OCI-LY1 (cell line): Measurements from ENCODE around the gene TMPRSS11A.
A peak's percentile ranks its signal among the peaks of the same experiment; 100 is the strongest.

Experiments
- H2AFZ ChIP-seq: fragments of 200-600 bp; sonication (generic), shearing (Covaris generic); 2 replicates; pipeline ENCODE4 v1.6.0; 2014; ENCODE audit warnings: antibody characterized with exemption, mild to moderate bottlenecking, low read length
- H3F3A ChIP-seq: fragments of 200-600 bp; sonication (generic), shearing (Covaris generic); 2 replicates; pipeline ENCODE4 v1.6.0; 2014; ENCODE audit warnings: mild to moderate bottlenecking, antibody characterized with exemption, low read length, moderate library complexity; ENCODE audit not compliant: insufficient read depth
- H3K27ac ChIP-seq: fragments of 200-600 bp; sonication (generic); 2 replicates; pipeline ENCODE4 v1.5.1; 2014; ENCODE audit warnings: low read length, mixed run types, mild to moderate bottlenecking, low read depth; ENCODE audit not compliant: poor library complexity, severe bottlenecking
- H3K27me3 ChIP-seq: fragments of 200-600 bp; sonication (generic); 2 replicates; pipeline ENCODE4 v1.6.0; 2014; ENCODE audit warnings: antibody characterized with exemption, mild to moderate bottlenecking, low read length, moderate library complexity; ENCODE audit not compliant: insufficient read depth
- H3K36me3 ChIP-seq: fragments of 200-600 bp; sonication (generic); 2 replicates; pipeline ENCODE4 v1.6.1; 2014; ENCODE audit warnings: mild to moderate bottlenecking, antibody characterized with exemption, low read length, moderate library complexity, mixed read lengths; ENCODE audit not compliant: insufficient read depth
- H3K4me1 ChIP-seq: fragments of 200-600 bp; sonication (generic); 2 replicates; pipeline ENCODE4 v1.5.1; 2014; ENCODE audit warnings: mild to moderate bottlenecking, low read length, moderate library complexity; ENCODE audit not compliant: insufficient read depth, severe bottlenecking
- H3K4me2 ChIP-seq: fragments of 200-600 bp; sonication (generic), shearing (Covaris generic); 2 replicates; pipeline ENCODE4 v1.6.1; 2014; ENCODE audit warnings: low read length
- H3K4me3 ChIP-seq: fragments of 200-600 bp; sonication (generic); 2 replicates; pipeline ENCODE4 v1.5.1; 2014; ENCODE audit warnings: low read length, low read depth, mild to moderate bottlenecking, mixed read lengths; ENCODE audit not compliant: poor library complexity, severe bottlenecking
- H3K79me2 ChIP-seq: fragments of 200-600 bp; shearing (Covaris generic); 2 replicates; pipeline ENCODE4 v1.6.1; 2016; ENCODE audit warnings: mixed run types, low read length, mixed read lengths; ENCODE audit not compliant: insufficient read depth
- H3K9ac ChIP-seq: fragments of 200-600 bp; sonication (generic), shearing (Covaris generic); 2 replicates; pipeline ENCODE4 v1.6.1; 2014; ENCODE audit warnings: mild to moderate bottlenecking, low read length, mixed read lengths
- H3K9me2 ChIP-seq: fragments of 200-600 bp; sonication (generic), shearing (Covaris generic); 2 replicates; pipeline ENCODE4 v1.6.1; 2014; ENCODE audit warnings: low read depth, mild to moderate bottlenecking, low read length, mixed read lengths
- H3K9me3 ChIP-seq: fragments of 200-600 bp; shearing (Covaris generic); 2 replicates; pipeline ENCODE4 v1.6.1; 2014; ENCODE audit warnings: low read length, mixed read lengths
- H4K20me1 ChIP-seq: fragments of 200-600 bp; sonication (generic), shearing (Covaris generic); 2 replicates; pipeline ENCODE4 v1.6.0; 2016; ENCODE audit warnings: mild to moderate bottlenecking, low read length; ENCODE audit not compliant: insufficient read depth
- EZH2 ChIP-seq: fragments of 200-600 bp; sonication (generic), shearing (Covaris generic); IDR thresholded peaks from 2 replicates; pipeline ENCODE4 v1.8.0; 2017; ENCODE audit warnings: borderline replicate concordance, mixed run types, mild to moderate bottlenecking, antibody characterized with exemption, low read length, moderate library complexity, mixed read lengths
- TF ChIP-seq, protein P1 (sequence below): fragments of 200-600 bp; sonication (generic), shearing (Covaris generic); IDR thresholded peaks from 2 replicates; pipeline ENCODE4 v1.5.1; 2017; ENCODE audit warnings: mild to moderate bottlenecking, antibody characterized with exemption, low read length, moderate library complexity, mixed read lengths

The TMPRSS11A gene

DNA sequence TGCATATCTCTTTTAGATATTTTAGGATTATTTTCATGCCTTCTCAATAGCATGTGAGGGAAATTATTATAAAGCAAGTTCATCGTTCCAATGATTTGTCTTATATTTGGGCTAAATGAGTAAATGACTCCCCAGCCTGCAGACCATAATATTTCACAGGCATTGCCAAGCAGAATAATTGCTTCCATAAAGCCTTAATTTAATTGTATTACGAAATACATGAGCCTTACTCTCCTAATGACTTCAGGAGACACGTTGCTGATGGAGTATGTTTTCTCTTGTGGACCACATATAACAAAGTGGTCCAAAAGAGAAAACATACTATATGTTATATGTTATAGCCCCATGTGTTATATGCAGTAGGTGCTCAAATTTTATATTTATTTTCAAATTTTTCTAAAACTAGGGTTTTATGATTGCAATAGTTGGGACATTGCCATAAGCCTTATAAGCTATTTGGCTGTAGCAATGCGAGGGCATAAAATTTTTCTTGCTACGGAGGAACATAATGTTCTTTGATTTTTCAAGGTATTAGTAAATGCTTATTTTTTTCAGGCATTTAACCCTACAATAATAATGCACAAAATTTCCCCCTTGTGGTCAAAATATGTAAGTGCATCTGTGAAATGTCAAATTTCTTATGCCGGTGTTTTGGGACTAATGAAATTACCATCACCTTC is 53.2 kb downstream of the TMPRSS11A start:
- Histone ChIP-seq H4K20me1 (no peaks in the 10 kb centered on the region), H2AFZ (no peak overlapping the region), H3K4me1 (no peaks in the 10 kb centered on the region), H3K9ac (no peak overlapping the region), H3K27me3 (no peaks in the 10 kb centered on the region), H3K9me2 (no peaks in the 10 kb centered on the region), H3K79me2 (no peaks in the 10 kb centered on the region), H3K36me3 (no peaks in the 10 kb centered on the region), H3K27ac (no peak overlapping the region), H3K9me3 (no peaks in the 10 kb centered on the region), H3K4me3 (no peak overlapping the region), H3F3A (no peaks in the 10 kb centered on the region), H3K4me2 (no peak overlapping the region)
- TF ChIP-seq, protein P1, sequence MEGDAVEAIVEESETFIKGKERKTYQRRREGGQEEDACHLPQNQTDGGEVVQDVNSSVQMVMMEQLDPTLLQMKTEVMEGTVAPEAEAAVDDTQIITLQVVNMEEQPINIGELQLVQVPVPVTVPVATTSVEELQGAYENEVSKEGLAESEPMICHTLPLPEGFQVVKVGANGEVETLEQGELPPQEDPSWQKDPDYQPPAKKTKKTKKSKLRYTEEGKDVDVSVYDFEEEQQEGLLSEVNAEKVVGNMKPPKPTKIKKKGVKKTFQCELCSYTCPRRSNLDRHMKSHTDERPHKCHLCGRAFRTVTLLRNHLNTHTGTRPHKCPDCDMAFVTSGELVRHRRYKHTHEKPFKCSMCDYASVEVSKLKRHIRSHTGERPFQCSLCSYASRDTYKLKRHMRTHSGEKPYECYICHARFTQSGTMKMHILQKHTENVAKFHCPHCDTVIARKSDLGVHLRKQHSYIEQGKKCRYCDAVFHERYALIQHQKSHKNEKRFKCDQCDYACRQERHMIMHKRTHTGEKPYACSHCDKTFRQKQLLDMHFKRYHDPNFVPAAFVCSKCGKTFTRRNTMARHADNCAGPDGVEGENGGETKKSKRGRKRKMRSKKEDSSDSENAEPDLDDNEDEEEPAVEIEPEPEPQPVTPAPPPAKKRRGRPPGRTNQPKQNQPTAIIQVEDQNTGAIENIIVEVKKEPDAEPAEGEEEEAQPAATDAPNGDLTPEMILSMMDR = peak; percentile 58
- no peak for TF ChIP-seq EZH2

DNA sequence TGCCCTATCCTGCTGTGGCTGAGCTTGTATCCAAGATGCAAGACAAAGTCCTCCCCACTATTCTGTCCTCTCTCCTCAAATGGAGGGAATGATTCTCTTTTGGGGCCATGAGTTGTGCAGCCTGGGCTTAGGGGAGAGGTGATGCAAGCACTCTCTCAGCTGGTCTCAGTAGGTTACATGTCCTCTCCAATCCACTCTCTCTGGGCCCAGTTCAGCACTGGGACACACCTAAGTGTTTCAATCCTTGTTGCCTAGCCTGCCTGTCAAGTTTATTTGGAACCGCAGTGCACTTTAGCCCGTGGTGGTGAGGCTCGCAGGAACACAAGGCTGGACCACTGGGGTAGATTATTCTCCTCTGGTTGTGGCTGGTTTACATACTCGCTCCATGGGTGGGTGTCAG is 55.6 kb downstream of the TMPRSS11A start:
- Histone ChIP-seq H3K9me2 (no peaks in the 10 kb centered on the region), H3K9me3 (no peaks in the 10 kb centered on the region), H4K20me1 (no peaks in the 10 kb centered on the region), H3K79me2 (no peaks in the 10 kb centered on the region), H3K27ac (no peak overlapping the region), H3K9ac (no peak overlapping the region), H3K27me3 (no peaks in the 10 kb centered on the region), H3K4me3 (no peak overlapping the region), H3K36me3 (no peaks in the 10 kb centered on the region), H2AFZ (no peak overlapping the region), H3K4me1 (no peaks in the 10 kb centered on the region), H3F3A (no peaks in the 10 kb centered on the region), H3K4me2 (no peak overlapping the region)
- TF ChIP-seq, protein P1 = no peak
- no peak for TF ChIP-seq EZH2

DNA sequence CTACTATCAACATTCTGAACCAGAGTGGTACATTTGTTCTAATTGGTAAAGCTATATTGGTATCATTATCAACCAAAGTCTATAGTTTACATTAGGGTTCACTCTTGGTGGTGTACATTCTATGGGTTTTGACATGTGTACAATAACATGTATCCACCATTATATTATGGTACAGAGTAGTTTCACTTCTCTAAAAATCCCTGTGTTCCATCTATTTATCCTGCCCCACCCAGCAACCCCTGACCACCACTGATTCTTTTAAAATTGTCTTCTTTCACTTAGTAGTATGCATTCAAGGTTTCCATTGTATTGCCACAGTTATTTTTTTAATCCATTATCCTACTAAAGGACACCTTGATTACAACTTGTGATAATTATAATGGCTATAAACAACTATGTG is 64.2 kb downstream of the TMPRSS11A start:
- Histone ChIP-seq H3K4me2 (no peak overlapping the region), H3K9me3 (no peaks in the 10 kb centered on the region), H3K9me2 (no peaks in the 10 kb centered on the region), H3K27ac (no peak overlapping the region), H3K9ac (no peak overlapping the region), H3K27me3 (no peaks in the 10 kb centered on the region), H2AFZ (no peak overlapping the region), H3K79me2 (no peaks in the 10 kb centered on the region), H3K36me3 (no peaks in the 10 kb centered on the region), H4K20me1 (no peaks in the 10 kb centered on the region), H3F3A (no peaks in the 10 kb centered on the region), H3K4me1 (no peaks in the 10 kb centered on the region), H3K4me3 (no peak overlapping the region)
- TF ChIP-seq EZH2 = no peak
- TF ChIP-seq, protein P1 = no peak
